Transverse colon (tissue), 4 donors: Measurements from ENCODE around the gene HMCN2. TPM values are rescaled to one million over a fixed set of nuclear protein-coding genes. Genes with fewer than 3 reads are reported as not detected.

ENCODE experiments used
- DNase-seq: peaks from one replicate; pipeline ENCODE4 v3.0.0-alpha.2; 2019
- H3K27ac ChIP-seq, 4 donors: fragments of 200-600 bp; sonication (generic); 2 replicates each; pipeline ENCODE4 v1.5.1; 2016 to 2018; ENCODE audit warnings: inconsistent platforms in 4 of 4
- H3K27me3 ChIP-seq: fragments of 200-600 bp; sonication (generic); 2 replicates; pipeline ENCODE4 v1.5.1; 2017; ENCODE audit warnings: inconsistent platforms
- H3K36me3 ChIP-seq, 4 donors: fragments of 200-600 bp; sonication (generic); 2 replicates each; pipeline ENCODE4 v1.5.1; 2017 to 2019; ENCODE audit warnings: inconsistent platforms in 4 of 4
- H3K4me1 ChIP-seq, 4 donors: fragments of 200-600 bp; sonication (generic); 2 replicates each; pipeline ENCODE4 v1.5.1; 2017 to 2020; ENCODE audit warnings: inconsistent platforms in 4 of 4
- H3K4me3 ChIP-seq, 4 donors: fragments of 200-600 bp; sonication (generic); 1 replicate in 1 of 4; 2 replicates in 3 of 4; pipeline versions ENCODE4 v1.5.1 to v1.6.1; 2017 to 2019; ENCODE audit warnings: inconsistent platforms in 4 of 4
- H3K9me3 ChIP-seq, 2 donors: fragments of 200-600 bp; sonication (generic); 2 replicates each; pipeline ENCODE4 v1.5.1; 2017 to 2019; ENCODE audit warnings: inconsistent platforms in 2 of 2
- EP300 ChIP-seq: sonication (generic); formaldehyde crosslinking; IDR thresholded peaks from one replicate; pipeline ENCODE4 v1.6.1; 2017; ENCODE audit warnings: antibody characterized with exemption, low read depth
- POLR2A ChIP-seq: fragments of 450-650 bp; IDR thresholded peaks from one replicate; pipeline ENCODE4 v1.6.1; 2016; ENCODE audit warnings: antibody characterized with exemption, mild to moderate bottlenecking, moderate library complexity
- POLR2AphosphoS5 ChIP-seq, 3 donors: sonication (generic); formaldehyde crosslinking; IDR thresholded peaks; one replicate each; pipeline ENCODE4 v1.6.1; 2016; ENCODE audit warnings: antibody characterized with exemption in 3 of 3
- WGBS, 2 donors: methylation state at CpG; one replicate each; pipeline ENCODE4 v1.1.5; 2018; ENCODE audit warnings: low coverage in 1 of 2; 5-methylcytosine and 5-hydroxymethylcytosine counted together
- in situ Hi-C, 4 donors: fragments of 200-750 bp; cut with MboI; loops; one replicate each; pipeline versions ENCODE4 v1.15.0 to v1.15.1; 2017; ENCODE audit warnings: low sequenced_read_pairs in 3 of 4, low pct_ligation_motif_present in 1 of 4, low pct_unique_long_range_greater_than_20kb in 1 of 4
- intact Hi-C: fragments of 100-400 bp; cut with DNase I; formaldehyde crosslinking; loops from one replicate; pipeline ENCODE4 v1.15.1; 2023; ENCODE audit warnings: low total_unique reads
- total RNA-seq, 4 donors: library from RNA; depleted of rRNA; stranded (reverse); fragments of >200 nt; gene quantifications; one replicate each; pipeline ENCODE4 v1.1.0, GENCODE V29; 2016
- TF ChIP-seq, protein P1 (sequence below), 5 experiments: fragments of 200-600 bp in 3 of 5; fragments of 450-650 bp in 2 of 5; sonication (generic) in 3 of 5; IDR thresholded peaks; 1 replicate in 2 of 5; 2 replicates in 3 of 5; pipeline ENCODE4 v1.5.1; 2016 to 2017; ENCODE audit warnings: antibody characterized with exemption in 5 of 5, inconsistent platforms in 3 of 5, mild to moderate bottlenecking in 2 of 5, moderate library complexity in 1 of 5

HMCN2 gene
- total RNA-seq, 4 donors from 2014 or later: 7.8 to 40.0 (median 15.2) TPM

DNA sequence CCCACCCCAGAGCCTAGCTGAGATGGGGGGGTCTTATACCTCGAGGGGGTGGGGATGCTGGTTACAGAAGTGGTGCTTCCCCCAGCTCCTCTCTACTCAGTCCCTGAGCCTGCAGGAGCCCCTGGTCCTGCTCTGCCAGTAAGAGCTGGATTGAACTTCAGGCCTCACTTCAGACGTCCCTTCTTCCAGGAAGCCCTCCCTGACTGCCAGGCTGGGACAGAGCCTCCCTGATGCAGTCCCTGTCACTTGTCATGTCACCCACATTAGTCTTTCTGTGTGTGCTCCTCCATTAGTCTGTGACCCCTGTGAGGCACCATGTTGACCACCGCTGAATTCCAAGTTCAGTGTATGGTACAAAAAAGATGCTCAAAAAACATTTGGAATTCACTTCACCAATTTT is 100.5 kb downstream of the HMCN2 start:
- Histone ChIP-seq H3K36me3 (no peaks in the 10 kb centered on the region), H3K4me3 (no peak overlapping the region), H3K27me3 (no peaks in the 10 kb centered on the region), H3K9me3 (no peaks in the 10 kb centered on the region), H3K4me1 (no peaks in the 10 kb centered on the region), H3K27ac (no peak overlapping the region)
- no peak for DNase-seq
- in situ Hi-C loops (no loop called here), intact Hi-C loops (no loop called here)
- 75 to 80% methylated on average over 1 to 3 of the region's 3 CpGs for WGBS, 2 donors
- TF ChIP-seq POLR2A (no peak), POLR2AphosphoS5 (IDR thresholded peaks at IDR 0.05) (no peak), EP300 (no peak)
- TF ChIP-seq, protein P1, sequence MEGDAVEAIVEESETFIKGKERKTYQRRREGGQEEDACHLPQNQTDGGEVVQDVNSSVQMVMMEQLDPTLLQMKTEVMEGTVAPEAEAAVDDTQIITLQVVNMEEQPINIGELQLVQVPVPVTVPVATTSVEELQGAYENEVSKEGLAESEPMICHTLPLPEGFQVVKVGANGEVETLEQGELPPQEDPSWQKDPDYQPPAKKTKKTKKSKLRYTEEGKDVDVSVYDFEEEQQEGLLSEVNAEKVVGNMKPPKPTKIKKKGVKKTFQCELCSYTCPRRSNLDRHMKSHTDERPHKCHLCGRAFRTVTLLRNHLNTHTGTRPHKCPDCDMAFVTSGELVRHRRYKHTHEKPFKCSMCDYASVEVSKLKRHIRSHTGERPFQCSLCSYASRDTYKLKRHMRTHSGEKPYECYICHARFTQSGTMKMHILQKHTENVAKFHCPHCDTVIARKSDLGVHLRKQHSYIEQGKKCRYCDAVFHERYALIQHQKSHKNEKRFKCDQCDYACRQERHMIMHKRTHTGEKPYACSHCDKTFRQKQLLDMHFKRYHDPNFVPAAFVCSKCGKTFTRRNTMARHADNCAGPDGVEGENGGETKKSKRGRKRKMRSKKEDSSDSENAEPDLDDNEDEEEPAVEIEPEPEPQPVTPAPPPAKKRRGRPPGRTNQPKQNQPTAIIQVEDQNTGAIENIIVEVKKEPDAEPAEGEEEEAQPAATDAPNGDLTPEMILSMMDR (IDR thresholded peaks at IDR 0.05): no peak

DNA sequence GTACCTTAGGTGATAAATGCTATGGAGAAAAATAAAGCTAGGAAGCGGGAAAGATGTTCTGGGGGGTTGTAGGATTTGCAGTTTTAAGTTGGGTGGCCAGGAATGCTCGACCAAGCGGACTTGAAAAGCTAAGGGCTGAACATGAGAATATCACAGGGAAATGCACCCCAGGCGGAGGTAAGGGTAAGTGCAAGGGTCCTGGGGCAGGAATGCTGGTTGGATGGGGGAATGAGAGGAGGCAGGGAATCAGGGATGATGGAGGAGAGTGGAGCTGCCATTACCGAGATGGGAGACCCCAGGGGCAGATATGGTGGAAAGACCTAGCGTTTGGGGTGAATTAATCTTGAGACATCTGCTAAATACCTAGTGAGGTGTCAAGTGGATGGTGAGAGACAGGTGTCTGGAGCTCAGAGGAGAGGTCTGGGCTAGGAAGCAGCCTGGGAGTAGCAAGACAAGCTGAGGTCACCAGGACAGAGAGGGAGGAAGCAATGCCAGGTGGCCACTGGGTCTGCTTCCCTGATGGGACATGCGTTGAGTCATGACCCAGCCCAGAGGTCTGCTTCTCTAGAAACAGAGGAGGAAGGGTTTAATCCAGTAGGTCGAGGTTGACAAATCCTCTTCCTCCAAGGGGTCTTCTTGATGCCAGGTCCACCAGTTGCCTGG is 101.5 kb downstream of the HMCN2 start:
- TF ChIP-seq EP300 (no peak), POLR2AphosphoS5 (IDR thresholded peaks at IDR 0.05) (no peak), POLR2A (no peak)
- TF ChIP-seq, protein P1 (IDR thresholded peaks at IDR 0.05): no peak
- Histone ChIP-seq H3K4me3 (no peak overlapping the region), H3K36me3 (no peaks in the 10 kb centered on the region), H3K27ac (no peak overlapping the region), H3K4me1 (no peaks in the 10 kb centered on the region), H3K9me3 (no peaks in the 10 kb centered on the region), H3K27me3 (no peaks in the 10 kb centered on the region)
- in situ Hi-C loops: no loop called here
- DNase-seq: no peak
- WGBS, 2 donors: 90% methylated on average over 6 to 8 of the region's 8 CpGs
- intact Hi-C loops: no loop called here

DNA sequence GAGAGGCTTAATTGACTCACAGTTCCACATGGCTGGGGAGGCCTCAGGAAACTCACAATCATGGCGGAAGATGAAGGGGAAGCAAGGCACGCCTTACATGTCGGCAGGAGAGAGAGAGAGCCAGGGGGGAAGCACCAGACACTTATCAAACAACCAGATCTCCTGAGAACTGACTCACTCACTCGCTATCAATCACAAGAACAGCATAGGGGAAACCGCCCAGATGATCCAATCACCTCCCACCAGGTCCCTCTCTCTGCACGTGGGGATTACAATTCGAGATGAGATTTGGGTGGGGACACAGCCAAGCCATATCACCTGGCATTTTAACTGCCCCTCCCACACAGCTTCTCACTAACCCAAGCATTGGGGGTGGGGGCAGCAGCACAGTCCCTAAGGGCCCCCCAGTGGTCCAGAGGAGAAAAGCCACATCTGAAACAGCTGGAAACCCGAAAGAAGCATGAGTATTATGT is 103.1 kb downstream of the HMCN2 start:
- no peaks in the 10 kb centered on the region for H3K9me3 ChIP-seq
- no peak for DNase-seq
- TF ChIP-seq POLR2AphosphoS5 (IDR thresholded peaks at IDR 0.05) (no peak), EP300 (no peak), POLR2A (no peak)
- TF ChIP-seq, protein P1 (IDR thresholded peaks at IDR 0.05): no peak
- intact Hi-C loops: no loop called here
- in situ Hi-C loops: no loop called here
- no peak overlapping the region for H3K4me3 ChIP-seq
- H3K36me3 ChIP-seq: no peaks in the 10 kb centered on the region
- WGBS, 2 donors: 50% methylated on average over 2 to 8 of the region's 8 CpGs
- no peaks in the 10 kb centered on the region for H3K4me1 ChIP-seq
- no peak overlapping the region for H3K27ac ChIP-seq
- H3K27me3 ChIP-seq: no peaks in the 10 kb centered on the region

DNA sequence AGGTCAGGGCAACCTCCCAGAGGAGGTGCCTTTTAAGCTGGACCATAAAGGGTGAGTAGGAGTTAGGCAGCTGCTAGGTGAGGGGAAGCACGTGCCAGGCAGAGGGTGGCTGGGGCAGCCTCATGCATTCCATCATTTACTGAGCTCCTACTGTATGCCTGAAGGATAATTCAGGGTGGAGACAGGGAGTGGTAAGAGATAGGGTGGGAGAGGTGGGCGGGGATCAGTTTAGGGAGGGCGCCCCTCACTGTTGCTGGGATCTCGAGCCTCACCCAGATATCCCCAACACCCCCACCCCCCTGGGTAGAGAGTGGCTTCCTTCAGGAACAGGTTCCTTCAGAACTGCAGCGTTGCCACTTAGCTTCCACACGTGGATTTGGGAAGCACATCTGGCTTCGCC is 104.7 kb downstream of the HMCN2 start:
- no peaks in the 10 kb centered on the region for H3K36me3 ChIP-seq
- H3K9me3 ChIP-seq: no peaks in the 10 kb centered on the region
- no peak for DNase-seq
- intact Hi-C loops: no loop called here
- H3K4me1 ChIP-seq: no peaks in the 10 kb centered on the region
- 65% methylated on average over 7 of the region's 7 CpGs; no CpG with 5 or more reads in 1 of the 2 donors for WGBS, 2 donors
- H3K27ac ChIP-seq: no peak overlapping the region
- in situ Hi-C loops: no loop called here
- H3K27me3 ChIP-seq: no peaks in the 10 kb centered on the region
- H3K4me3 ChIP-seq: no peak overlapping the region
- no peak for TF ChIP-seq POLR2A
- TF ChIP-seq EP300: no peak
- no peak for TF ChIP-seq POLR2AphosphoS5 (IDR thresholded peaks at IDR 0.05)
- TF ChIP-seq, protein P1 (IDR thresholded peaks at IDR 0.05): no peak
